Spleen (tissue), 11 donors: ENCODE measurements around the gene FTSJ3. TPM values are rescaled to one million over a fixed set of nuclear protein-coding genes. Genes with fewer than 3 reads are reported as not detected.

Source experiments
- DNase-seq: peaks from one replicate; pipeline ENCODE4 v3.0.0-alpha.2; 2020
- H3K27ac ChIP-seq, 8 donors: fragments of 200-600 bp; sonication (generic) in 7 of 8; 1 replicate in 4 of 8; 2 replicates in 4 of 8; pipeline versions ENCODE4 v1.5.0 to v1.8.0; 2016 to 2021; ENCODE audit warnings: inconsistent platforms in 4 of 8, mild to moderate bottlenecking in 4 of 8, moderate library complexity in 1 of 8
- H3K27me3 ChIP-seq, 7 donors: fragments of 200-600 bp; sonication (generic) in 6 of 7; replicated peaks in 1 of 7; 1 replicate in 4 of 7; 2 replicates in 3 of 7; pipeline versions ENCODE4 v1.5.0 to v1.8.0; 2016 to 2021; ENCODE audit warnings: inconsistent platforms in 3 of 7, mild to moderate bottlenecking in 1 of 7
- H3K36me3 ChIP-seq, 6 donors: fragments of 200-600 bp; sonication (generic) in 5 of 6; 1 replicate in 4 of 6; 2 replicates in 2 of 6; pipeline versions ENCODE4 v1.5.0 to v1.8.0; 2016 to 2021; ENCODE audit warnings: inconsistent platforms in 2 of 6
- H3K4me1 ChIP-seq, 6 donors: fragments of 200-600 bp; sonication (generic) in 5 of 6; 1 replicate in 3 of 6; 2 replicates in 3 of 6; pipeline versions ENCODE4 v1.5.0 to v1.8.0; 2016 to 2021; ENCODE audit warnings: inconsistent platforms in 3 of 6
- H3K4me3 ChIP-seq, 8 donors: fragments of 200-600 bp; sonication (generic) in 7 of 8; 1 replicate in 4 of 8; 2 replicates in 4 of 8; pipeline versions ENCODE4 v1.5.0 to v1.8.0; 2016 to 2021; ENCODE audit warnings: inconsistent platforms in 4 of 8, mild to moderate bottlenecking in 4 of 8, moderate library complexity in 2 of 8
- H3K9me3 ChIP-seq, 8 donors: fragments of 200-600 bp; sonication (generic) in 7 of 8; 1 replicate in 4 of 8; 2 replicates in 4 of 8; pipeline versions ENCODE4 v1.5.0 to v1.8.0; 2016 to 2021; ENCODE audit warnings: inconsistent platforms in 4 of 8
- POLR2A ChIP-seq, 3 donors: fragments of 450-650 bp; IDR thresholded peaks; one replicate each; pipeline ENCODE4 v1.5.1; 2017; ENCODE audit warnings: antibody characterized with exemption in 3 of 3, mild to moderate bottlenecking in 1 of 3
- POLR2AphosphoS5 ChIP-seq, 3 donors: sonication (generic); formaldehyde crosslinking; IDR thresholded peaks; one replicate each; pipeline ENCODE4 v1.5.1; 2017; ENCODE audit warnings: antibody characterized with exemption in 3 of 3
- WGBS, 5 donors: extraction: QIAGEN DNeasy Blood & Tissue Kit in 3 of 5; methylation state at CpG; one replicate each; pipeline versions ENCODE4 v1.1.5 to v1.1.7; 2013 to 2018; 5-methylcytosine and 5-hydroxymethylcytosine counted together
- intact Hi-C: fragments of 100-400 bp; cut with DNase I; formaldehyde crosslinking; loops from one replicate; pipeline ENCODE4 v1.15.0; 2023; ENCODE audit warnings: low total_unique reads
- polyA plus RNA-seq, 3 donors: library from polyadenylated mRNA; stranded (reverse); fragments of 200-250 nt; gene quantifications; one replicate each; pipeline ENCODE4 v1.2.1, GENCODE V29; 2013
- total RNA-seq, 7 donors: library from RNA; depleted of rRNA in 3 of 7; stranded (reverse); fragments of >200 nt in 3 of 7; fragmentation: NEBNext Ultra II Directional in 4 of 7; extraction: Animal tissue kit (Norgen Biotek cat#: 25700) in 4 of 7; gene quantifications; one replicate each; pipeline versions ENCODE4 v1.1.0 to v1.2.1, GENCODE V29; 2016 to 2021
- TF ChIP-seq, protein P1 (sequence below), 11 experiments: fragments of 200-600 bp in 7 of 11; fragments of 450-650 bp in 4 of 11; sonication (generic) in 4 of 11; IDR thresholded peaks in 8 of 11; conservative IDR thresholded peaks in 3 of 11; 1 replicate in 7 of 11; 2 replicates in 4 of 11; pipeline versions ENCODE4 v1.4.0 to v1.8.0; 2016 to 2021; ENCODE audit warnings: antibody characterized with exemption in 11 of 11, inconsistent platforms in 4 of 11, mild to moderate bottlenecking in 1 of 11
- donor health status: healthy with polysubstance abuse.
- donor health status: DM: no; HTN: no; CAD: no; lungs with moderate emphysema.
- donor health status: DM: no; HTN: no; CAD: no.
- donor health status: Bipolar disorder and iron deficiency.
- donor health status: healthy.
- donor health status: DM: no; HTN: no; CAD: no.
- donor health status: DM: yes; HTN: yes; CAD: no.

The FTSJ3 gene
- total and polyA plus RNA-seq, 10 donors, result 13.5 to 45.7 (median 33.1) TPM

DNA sequence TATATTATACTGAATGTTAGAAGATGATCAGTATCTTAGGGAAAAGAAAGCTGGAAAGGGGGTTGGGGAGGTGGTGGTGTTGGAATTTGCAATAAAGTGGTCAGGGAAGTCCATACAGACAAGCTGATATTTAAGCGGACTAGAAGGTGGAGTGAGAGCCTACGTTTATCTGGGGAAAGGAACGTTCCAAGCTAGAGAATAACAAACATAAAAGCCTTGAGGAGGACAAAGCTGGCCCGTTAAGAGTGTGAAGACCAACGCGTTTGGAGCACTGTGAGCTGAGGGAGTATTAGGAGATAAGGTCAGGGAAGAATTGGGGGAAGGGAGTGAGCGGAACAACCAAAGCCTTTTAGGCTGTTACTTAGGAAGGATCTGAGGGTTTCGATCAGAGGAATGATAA, 52.0 kb downstream of the FTSJ3 start:
- H3K27me3 ChIP-seq, result no peaks in the 10 kb centered on the region
- no peaks in the 10 kb centered on the region for H3K9me3 ChIP-seq
- H3K4me1 ChIP-seq, result peaks cover 25 to 87% (median 76%) of the 10 kb centered on the region in 6 donors
- DNase-seq, result no peak
- WGBS, 5 donors, result 26 to 40% (median 35%) methylated on average over 8 of the region's 8 CpGs
- peaks cover 0 to 44% (median 10%) of the 10 kb centered on the region in 6 donors for H3K36me3 ChIP-seq
- TF ChIP-seq, protein P1, sequence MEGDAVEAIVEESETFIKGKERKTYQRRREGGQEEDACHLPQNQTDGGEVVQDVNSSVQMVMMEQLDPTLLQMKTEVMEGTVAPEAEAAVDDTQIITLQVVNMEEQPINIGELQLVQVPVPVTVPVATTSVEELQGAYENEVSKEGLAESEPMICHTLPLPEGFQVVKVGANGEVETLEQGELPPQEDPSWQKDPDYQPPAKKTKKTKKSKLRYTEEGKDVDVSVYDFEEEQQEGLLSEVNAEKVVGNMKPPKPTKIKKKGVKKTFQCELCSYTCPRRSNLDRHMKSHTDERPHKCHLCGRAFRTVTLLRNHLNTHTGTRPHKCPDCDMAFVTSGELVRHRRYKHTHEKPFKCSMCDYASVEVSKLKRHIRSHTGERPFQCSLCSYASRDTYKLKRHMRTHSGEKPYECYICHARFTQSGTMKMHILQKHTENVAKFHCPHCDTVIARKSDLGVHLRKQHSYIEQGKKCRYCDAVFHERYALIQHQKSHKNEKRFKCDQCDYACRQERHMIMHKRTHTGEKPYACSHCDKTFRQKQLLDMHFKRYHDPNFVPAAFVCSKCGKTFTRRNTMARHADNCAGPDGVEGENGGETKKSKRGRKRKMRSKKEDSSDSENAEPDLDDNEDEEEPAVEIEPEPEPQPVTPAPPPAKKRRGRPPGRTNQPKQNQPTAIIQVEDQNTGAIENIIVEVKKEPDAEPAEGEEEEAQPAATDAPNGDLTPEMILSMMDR (IDR thresholded peaks at IDR 0.05 in 8 of 11, conservative IDR thresholded peaks at IDR 0.05 in 3 of 11), result no peak
- no peak for TF ChIP-seq POLR2A (IDR thresholded peaks at IDR 0.05)
- TF ChIP-seq POLR2AphosphoS5 (IDR thresholded peaks at IDR 0.05), result no peak
- intact Hi-C loops, result loop anchor here (10.0 kb wide), 1 partner anchor 49 kb away; the partner anchor contains the start of genes FTSJ3 and PSMC5
- peak overlapping the region in 5 of 8 donors; percentile 96 to 99 (median 99) for H3K27ac ChIP-seq
- peak overlapping the region in 7 of 8 donors; percentile 63 to 98 (median 86) for H3K4me3 ChIP-seq

DNA sequence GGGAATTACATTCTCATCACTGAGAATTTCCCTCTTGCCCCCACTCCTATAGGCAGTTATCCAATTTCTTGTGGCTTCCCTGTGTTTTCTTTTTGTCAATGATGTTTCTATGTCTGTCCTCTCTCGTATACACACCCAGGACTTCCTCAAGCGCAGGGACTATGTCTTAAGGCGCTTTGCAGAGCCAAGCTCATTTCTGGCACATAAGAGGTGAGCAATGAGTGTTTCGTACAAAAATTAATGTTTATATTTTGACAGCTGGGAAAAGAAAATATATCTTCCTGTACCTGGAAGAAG, 52.5 kb downstream of the FTSJ3 start:
- H3K9me3 ChIP-seq, result no peaks in the 10 kb centered on the region
- TF ChIP-seq POLR2A (IDR thresholded peaks at IDR 0.05) (no peak), POLR2AphosphoS5 (IDR thresholded peaks at IDR 0.05) (no peak)
- TF ChIP-seq, protein P1 (IDR thresholded peaks at IDR 0.05 in 8 of 11, conservative IDR thresholded peaks at IDR 0.05 in 3 of 11), result no peak
- H3K4me3 ChIP-seq, result peak overlapping the region; percentile 63 to 98 (median 84)
- WGBS, 5 donors, result 1 to 5% (median 1%) methylated on average over 4 of the region's 4 CpGs
- peak overlapping the region; percentile 96 to 99 (median 98) for H3K27ac ChIP-seq
- peaks cover 0 to 41% (median 9%) of the 10 kb centered on the region in 6 donors for H3K36me3 ChIP-seq
- H3K4me1 ChIP-seq, result peaks cover 25 to 87% (median 76%) of the 10 kb centered on the region in 6 donors
- H3K27me3 ChIP-seq, result no peaks in the 10 kb centered on the region
- intact Hi-C loops, result loop anchor here (10.0 kb wide), 1 partner anchor 50 kb away; the partner anchor contains the start of genes FTSJ3 and PSMC5
- DNase-seq, result no peak

DNA sequence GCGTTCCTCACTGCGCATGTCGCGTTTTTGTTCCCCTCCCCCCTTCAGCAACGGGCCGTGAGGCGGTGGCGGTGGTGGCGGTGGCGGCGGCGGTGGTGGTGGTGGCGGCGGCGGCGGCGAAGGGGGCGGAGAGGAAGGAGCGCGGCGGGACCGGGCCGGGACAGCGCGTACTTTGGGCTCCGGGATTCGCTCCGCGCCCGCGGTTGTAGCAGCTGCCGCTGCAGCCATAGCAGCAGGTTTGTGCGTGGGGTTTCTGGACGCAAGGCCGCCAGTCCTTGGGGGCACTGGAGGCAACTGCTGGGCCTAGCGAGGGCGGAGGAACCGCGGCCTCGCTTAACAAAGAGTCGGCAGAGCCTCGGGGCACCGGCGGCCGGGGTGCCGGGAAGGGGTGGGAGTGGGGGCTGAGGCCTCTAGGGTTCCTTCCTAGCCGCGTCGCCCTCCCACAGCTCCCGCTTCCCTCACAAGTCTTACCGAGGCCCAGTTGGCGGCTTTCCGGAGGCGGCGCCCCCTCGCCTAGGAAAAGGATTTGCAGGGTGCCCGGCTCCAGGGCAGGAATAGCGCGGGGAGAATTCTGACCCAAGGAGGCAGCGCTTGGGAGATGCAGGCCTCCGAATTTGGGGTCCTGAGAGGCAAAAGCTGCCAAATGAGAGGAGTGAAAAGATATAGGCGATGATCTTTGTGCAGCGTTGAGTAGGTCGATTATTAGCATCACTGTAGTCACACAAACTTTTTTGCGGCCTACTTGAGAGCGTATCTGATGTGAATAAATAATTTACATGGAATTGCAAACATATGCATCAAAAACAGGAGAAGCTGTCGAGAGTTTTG, 53.1 kb downstream of the FTSJ3 start, which contains the start of gene DDX42:
Gene DDX42, plus strand, starts transcription at position 30 of the 828 bp plus-strand sequence. CDS start 12,880 bp downstream, outside the sequence.
- intact Hi-C loops, result loop anchor here (10.0 kb wide), 1 partner anchor 50 kb away; the partner anchor contains the start of genes FTSJ3 and PSMC5
- Histone ChIP-seq H3K36me3 (peaks cover 0 to 35% (median 4%) of the 10 kb centered on the region in 6 donors), H3K4me3 (peak within 1 kb of the TSS; percentile 63 to 98 (median 84)), H3K27ac (peak within 1 kb of the TSS; percentile 96 to 99 (median 98)), H3K27me3 (no peaks in the 10 kb centered on the region), H3K4me1 (peaks cover 25 to 87% (median 74%) of the 10 kb centered on the region in 6 donors), H3K9me3 (no peaks in the 10 kb centered on the region)
- WGBS, 5 donors, result 0 to 1% (median 0%) methylated on average over 40 to 64 of the region's 67 CpGs
- peak; percentile 96 for DNase-seq
- TF ChIP-seq POLR2AphosphoS5 (IDR thresholded peaks at IDR 0.05) (no peak), POLR2A (IDR thresholded peaks at IDR 0.05) (no peak)
- TF ChIP-seq, protein P1 (IDR thresholded peaks at IDR 0.05 in 8 of 11, conservative IDR thresholded peaks at IDR 0.05 in 3 of 11), result peak in 2 of 11 experiments; percentile 13 to 21
